ENCODE results near the gene CNN3.

CNN3 gene

GRCh38 chr1:94922761-94923331 lies 4.1 kb downstream of the CNN3 start:
- no peak for DNase-seq

GRCh38 chr1:94921977-94922376 lies 4.9 kb downstream of the CNN3 start:
- no peak for DNase-seq

GRCh38 chr1:94920061-94920460 lies 6.8 kb downstream of the CNN3 start:
- no peak for DNase-seq

- no peak for DNase-seq
Measured at GRCh38 chr1:94919241-94920030, 7.5 kb downstream of the CNN3 start.

- DNase-seq = no peak
Measured at GRCh38 chr1:94917251-94917650, 9.7 kb downstream of the CNN3 start.

GRCh38 chr1:94912263-94913184 lies 14.4 kb downstream of the CNN3 start:
- no peak for DNase-seq

- no peak for DNase-seq
Measured at GRCh38 chr1:94909486-94909885, 17.4 kb downstream of the CNN3 start.

- no peak for DNase-seq
Measured at GRCh38 chr1:94908965-94909364, 17.9 kb downstream of the CNN3 start.

- no peak for DNase-seq
Measured at GRCh38 chr1:94908190-94908589, 18.7 kb downstream of the CNN3 start.

- DNase-seq = no peak
Measured at GRCh38 chr1:94907136-94907535, 19.8 kb downstream of the CNN3 start.

GRCh38 chr1:94906382-94906781 lies 20.5 kb downstream of the CNN3 start:
- DNase-seq = no peak

GRCh38 chr1:94905207-94905606 lies 21.7 kb downstream of the CNN3 start:
- no peak for DNase-seq

GRCh38 chr1:94903280-94904009 lies 23.5 kb downstream of the CNN3 start:
- no peak for DNase-seq

- no peak for DNase-seq
Measured at GRCh38 chr1:94901841-94902240, 25.1 kb downstream of the CNN3 start.

- no peak for DNase-seq
Measured at GRCh38 chr1:94899756-94900155, 27.2 kb downstream of the CNN3 start.

GRCh38 chr1:94898491-94899385 lies 28.2 kb downstream of the CNN3 start:
- no peak for DNase-seq

GRCh38 chr1:94895518-94895917 lies 31.4 kb downstream of the CNN3 start:
- DNase-seq = no peak

- no peak for DNase-seq
Measured at GRCh38 chr1:94894630-94895029, 32.3 kb downstream of the CNN3 start.

- DNase-seq = no peak
Measured at GRCh38 chr1:94892604-94893254, 34.2 kb downstream of the CNN3 start.

GRCh38 chr1:94888201-94888600 lies 38.7 kb downstream of the CNN3 start:
- no peak for DNase-seq

- DNase-seq = no peak
Measured at GRCh38 chr1:94887603-94888171, 39.2 kb downstream of the CNN3 start.
